ENCODE measurements around the gene CLIP3. TPM values are rescaled to one million over a fixed set of nuclear protein-coding genes. Genes with fewer than 3 reads are reported as not detected.

Gene CLIP3
- total and polyA plus RNA-seq, 2 of the 13 experiments (the other 11 are each of a cell fraction or from before 2014, with no cell fraction given), result 0.15 to 1.2 TPM

GRCh38 chr19:35995048-35995993 is 37.4 kb downstream of the CLIP3 start, which contains the start of gene SDHAF1 (continued):
- no peak for TF ChIP-seq TRIM24 (CRISPR knock-in tag; IDR thresholded peaks at IDR 0.05)
- TF ChIP-seq ZNF691 (CRISPR knock-in tag; IDR thresholded peaks at IDR 0.05; ENCODE audit: borderline replicate concordance, low read depth), result peak; percentile 10; the same call in 1 of the 2 replicates
- TF ChIP-seq BCL6 (CRISPR knock-in tag; IDR thresholded peaks at IDR 0.05), result peak; percentile 59
- peak; percentile 46; the same call in 1 of the 2 replicates for TF ChIP-seq RXRB (CRISPR knock-in tag; IDR thresholded peaks at IDR 0.05; ENCODE audit: borderline replicate concordance)
- TF ChIP-seq SP1 (IDR thresholded peaks at IDR 0.05), result no peak
- peak; percentile 84 for TF ChIP-seq SP1 (CRISPR knock-in tag; IDR thresholded peaks at IDR 0.05)
- peak; percentile 92 for TF ChIP-seq UBTF (CRISPR knock-in tag; IDR thresholded peaks at IDR 0.05)
- TF ChIP-seq TFE3 (CRISPR knock-in tag; IDR thresholded peaks at IDR 0.05), result no peak
- TF ChIP-seq TIGD3 (CRISPR knock-in tag; IDR thresholded peaks at IDR 0.05; ENCODE audit: borderline replicate concordance), result 0 out of 2 replicates have a peak, but pooled peaks have one; percentile 24
- no peak for TF ChIP-seq PAX8 (CRISPR knock-in tag; IDR thresholded peaks at IDR 0.05; ENCODE audit: borderline replicate concordance)
- 0 out of 2 replicates have a peak, but pooled peaks have one; percentile 21 for TF ChIP-seq ARID5B (CRISPR knock-in tag; IDR thresholded peaks at IDR 0.05)
- no peak for TF ChIP-seq ZNF530 (CRISPR knock-in tag; IDR thresholded peaks at IDR 0.05; ENCODE audit: low read depth)
- TF ChIP-seq MBNL3 (CRISPR knock-in tag; conservative IDR thresholded peaks at IDR 0.05), result no peak
- TF ChIP-seq MED13 (CRISPR knock-in tag; IDR thresholded peaks at IDR 0.05), result no peak
- peak; percentile 27; the same call in 1 of the 2 replicates for TF ChIP-seq ZNF331 (CRISPR knock-in tag; IDR thresholded peaks at IDR 0.05)
- 0 out of 2 replicates have a peak, but pooled peaks have one; percentile 40 for TF ChIP-seq ZSCAN25 (CRISPR knock-in tag; IDR thresholded peaks at IDR 0.05)
- TF ChIP-seq ZNF597 (CRISPR knock-in tag; IDR thresholded peaks at IDR 0.05), result no peak

Data from HepG2 (cell line).